Stimulated activated CD4-positive, alpha-beta T cell treated with anti-CD3 and anti-CD28 coated beads, Interleukin-12 subunit alpha, Interleukin-12 subunit beta, amount 100 ng/mL, for 48 hours (primary cell): ENCODE measurements around the gene UTS2B.
A peak's percentile ranks its signal among the peaks of the same experiment; 100 is the strongest.

Experiments used
- DNase-seq, 3 donors: peaks; one replicate each; pipeline ENCODE4 v3.0.0-alpha.2; 2020; ENCODE audit warnings: low read depth in 2 of 3, low spot score in 1 of 3

The UTS2B gene, protein sequence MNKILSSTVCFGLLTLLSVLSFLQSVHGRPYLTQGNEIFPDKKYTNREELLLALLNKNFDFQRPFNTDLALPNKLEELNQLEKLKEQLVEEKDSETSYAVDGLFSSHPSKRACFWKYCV

DNA sequence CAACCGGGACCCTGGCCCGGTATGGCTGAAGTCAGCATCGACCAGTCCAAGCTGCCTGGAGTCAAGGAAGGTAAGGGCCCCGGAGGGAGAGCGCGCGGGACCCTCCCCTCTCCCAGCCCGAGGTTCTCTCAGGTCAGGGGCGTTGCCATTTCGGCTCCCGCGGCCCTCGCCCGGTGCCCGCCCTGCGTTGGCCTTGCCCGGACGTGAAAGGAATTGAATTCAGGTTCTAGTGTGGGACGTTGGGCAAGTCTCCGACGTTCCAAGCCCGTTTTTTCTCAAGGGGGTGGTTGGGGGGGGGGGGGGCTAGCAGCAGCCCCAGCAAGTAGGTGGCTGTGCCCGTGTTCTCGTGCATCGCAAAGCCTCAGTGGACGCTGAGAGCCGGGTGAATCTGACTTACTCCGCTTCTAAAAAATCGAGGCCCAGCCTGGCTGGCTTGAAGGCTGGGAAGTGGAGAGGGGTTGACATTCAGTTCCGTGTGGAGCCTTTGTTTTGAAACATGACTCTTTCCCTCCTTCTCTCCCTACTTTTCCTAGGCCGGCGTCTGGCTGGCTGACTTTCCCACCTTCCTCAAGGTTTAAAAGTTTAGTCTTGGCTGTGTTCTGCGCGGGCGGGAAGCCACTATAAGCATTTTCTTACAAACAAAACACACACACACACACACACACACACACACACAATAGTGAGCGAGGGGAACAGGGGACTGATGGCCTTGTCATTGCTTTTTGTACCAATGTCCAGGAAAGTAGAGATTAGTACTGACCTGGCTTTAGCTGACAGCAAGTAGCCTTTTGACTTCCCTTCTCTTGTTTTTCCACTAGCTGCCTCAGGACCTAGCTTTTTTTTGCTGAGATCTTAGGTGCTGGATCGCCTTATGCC lies at the start of gene UTS2B:
Gene UTS2B (minus strand): TSS at position 873 of the 876 bp plus-strand sequence. CDS start 48,337 bp downstream, outside the sequence.
- peak in 1 of 3 donors; percentile 1 for DNase-seq

DNA sequence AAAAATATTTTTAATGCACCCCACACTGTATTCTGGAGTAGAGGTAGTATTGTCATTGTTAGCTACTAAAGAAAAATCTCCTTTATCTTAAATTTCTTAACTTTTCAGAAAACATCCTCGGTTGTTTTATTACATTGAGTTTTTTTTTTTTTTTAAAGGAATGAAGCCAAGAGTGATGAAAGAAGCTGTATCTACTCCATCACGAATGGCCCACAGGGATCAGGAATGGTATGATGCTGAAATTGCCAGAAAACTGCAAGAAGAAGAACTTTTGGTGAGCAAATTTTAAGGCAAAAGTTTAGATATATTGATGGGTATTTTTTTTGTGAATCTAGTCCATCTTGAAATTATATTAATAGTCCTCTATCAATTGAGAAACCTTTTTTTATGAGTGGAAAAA lies 49.7 kb upstream of the UTS2B start:
- no peak for DNase-seq

DNA sequence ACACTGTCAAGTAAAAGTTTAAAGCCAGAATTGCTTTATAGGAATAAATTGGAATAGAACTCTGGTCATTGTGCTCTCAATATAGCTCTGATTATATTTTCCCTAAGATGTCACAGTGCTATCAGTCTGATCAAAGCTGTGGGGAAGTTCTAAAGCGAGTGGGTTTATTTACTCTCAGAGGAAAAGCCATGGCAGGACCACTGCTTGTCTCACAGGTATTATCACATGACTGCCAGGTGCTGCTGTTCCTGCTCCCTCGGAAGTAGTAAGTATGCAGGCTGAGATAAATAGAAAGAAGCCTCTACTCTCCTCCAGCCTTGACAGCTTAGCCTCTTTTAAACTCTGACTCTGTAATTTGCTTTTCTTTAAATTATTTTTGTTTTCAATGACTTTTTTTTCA lies 49.1 kb upstream of the UTS2B start:
- DNase-seq = no peak

DNA sequence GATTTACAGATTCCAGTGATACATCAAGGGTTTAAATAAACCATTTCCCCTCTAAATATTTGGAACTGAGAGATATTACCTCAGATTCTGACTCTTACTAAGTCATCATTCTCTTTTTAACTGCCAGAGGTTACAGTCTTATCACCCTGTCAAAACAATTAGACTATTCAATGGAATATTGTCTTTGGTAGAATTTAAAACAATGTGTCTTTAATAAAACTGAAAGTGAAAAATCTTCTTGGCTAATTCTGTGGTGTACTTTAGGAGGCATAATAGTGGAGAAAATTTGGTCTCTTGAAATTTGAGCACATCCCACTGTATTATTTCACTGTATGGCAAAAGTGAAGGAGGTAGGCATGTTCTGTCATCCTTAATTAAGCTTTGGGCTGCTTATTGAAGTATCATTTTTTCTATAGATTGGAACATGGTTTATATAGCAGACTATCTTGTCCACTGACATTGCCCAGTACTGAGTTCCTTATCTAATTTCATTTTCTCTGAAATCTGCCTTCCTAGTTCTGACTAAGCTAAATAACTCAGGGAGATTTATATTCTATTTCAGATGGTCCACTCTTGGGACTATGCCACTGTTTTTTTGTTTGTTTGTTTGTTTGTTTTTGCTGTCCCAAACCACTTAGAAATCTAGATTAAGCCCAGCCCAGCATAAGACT lies 48.0 kb upstream of the UTS2B start:
- DNase-seq = no peak

DNA sequence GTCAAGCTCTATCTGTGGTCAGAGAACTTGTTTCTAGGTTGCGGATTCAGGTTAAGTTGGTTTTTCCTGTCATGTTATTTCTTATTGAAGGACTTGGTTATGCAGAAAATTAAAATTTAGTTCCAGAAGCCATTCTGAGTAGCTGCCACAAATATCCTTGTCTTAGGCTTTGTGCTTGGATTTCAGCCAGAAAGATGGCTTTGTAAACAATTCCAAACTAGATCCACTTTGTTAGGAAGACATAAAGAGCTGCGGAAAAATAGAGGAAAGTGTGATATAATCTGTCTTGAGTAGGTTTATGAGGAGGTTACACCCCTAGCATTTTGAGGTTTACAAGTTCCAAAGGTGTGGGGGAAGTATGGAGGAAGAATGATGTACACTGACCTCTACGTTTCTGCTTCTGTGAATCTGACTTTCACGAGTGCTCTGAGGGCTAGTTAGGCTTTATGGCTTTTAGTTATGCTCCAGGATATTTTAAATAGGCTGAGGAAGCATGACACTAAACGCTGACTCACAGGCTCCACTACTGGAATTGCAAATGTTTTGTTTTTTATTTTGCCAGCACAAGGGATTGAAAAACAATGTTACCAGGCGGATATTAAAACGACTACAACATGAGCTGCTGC lies 46.3 kb upstream of the UTS2B start:
- DNase-seq = no peak

DNA sequence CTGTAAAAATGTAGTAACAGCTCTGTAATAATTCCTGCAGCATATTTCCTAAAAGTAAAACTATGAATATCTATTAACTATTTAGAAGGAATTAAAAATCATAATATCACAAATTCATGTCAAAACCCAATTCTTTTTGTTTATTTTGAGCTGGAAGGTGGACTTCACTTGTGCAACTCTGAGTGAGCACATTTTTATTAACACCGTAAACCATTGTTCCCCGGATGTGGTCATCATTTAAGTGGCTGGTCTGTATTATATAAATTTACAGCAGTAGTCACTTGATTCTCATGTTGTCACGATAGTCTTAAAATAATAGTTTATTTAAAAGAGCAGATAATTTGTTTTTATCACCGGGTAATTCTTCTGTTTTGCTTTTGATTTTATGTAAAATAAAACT lies 43.0 kb upstream of the UTS2B start:
- DNase-seq = no peak

DNA sequence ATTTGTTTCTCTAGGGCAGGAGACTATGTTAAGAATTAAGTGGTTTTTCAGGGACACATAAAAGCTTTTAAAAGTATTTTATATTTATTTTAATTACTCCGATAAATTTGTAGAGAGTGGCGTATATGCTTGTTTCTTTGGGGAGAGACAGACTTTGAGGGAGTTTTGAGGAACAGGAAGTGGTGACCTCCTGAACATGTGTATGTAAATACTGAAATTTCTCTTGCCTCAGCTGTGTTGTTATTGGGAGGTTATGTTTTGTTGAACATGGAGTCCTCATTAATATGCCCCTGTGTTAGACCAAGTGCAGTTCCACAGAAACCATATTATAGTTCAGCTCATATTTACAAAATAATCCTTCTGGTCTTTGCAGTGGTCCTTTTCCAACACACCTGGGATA lies 41.8 kb upstream of the UTS2B start:
- DNase-seq = no peak

DNA sequence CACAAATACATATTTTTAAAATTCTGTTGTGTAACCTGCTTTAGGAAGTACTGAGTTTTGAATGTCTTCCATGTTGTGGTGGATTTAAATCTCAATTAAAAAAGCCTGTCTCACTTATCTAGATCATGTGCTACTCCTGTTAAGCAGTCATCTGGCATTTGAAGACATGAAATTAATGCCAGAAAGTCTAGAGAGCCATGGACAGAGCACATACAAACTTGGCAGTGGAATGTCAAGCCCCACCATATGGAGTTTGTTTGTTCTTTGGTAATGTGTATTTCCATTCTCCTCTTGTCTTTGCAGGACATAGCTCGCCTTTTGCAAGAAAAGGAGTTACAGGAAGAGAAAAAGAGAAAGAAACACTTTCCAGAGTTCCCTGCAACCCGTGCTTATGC lies 39.3 kb upstream of the UTS2B start:
- DNase-seq = no peak

DNA sequence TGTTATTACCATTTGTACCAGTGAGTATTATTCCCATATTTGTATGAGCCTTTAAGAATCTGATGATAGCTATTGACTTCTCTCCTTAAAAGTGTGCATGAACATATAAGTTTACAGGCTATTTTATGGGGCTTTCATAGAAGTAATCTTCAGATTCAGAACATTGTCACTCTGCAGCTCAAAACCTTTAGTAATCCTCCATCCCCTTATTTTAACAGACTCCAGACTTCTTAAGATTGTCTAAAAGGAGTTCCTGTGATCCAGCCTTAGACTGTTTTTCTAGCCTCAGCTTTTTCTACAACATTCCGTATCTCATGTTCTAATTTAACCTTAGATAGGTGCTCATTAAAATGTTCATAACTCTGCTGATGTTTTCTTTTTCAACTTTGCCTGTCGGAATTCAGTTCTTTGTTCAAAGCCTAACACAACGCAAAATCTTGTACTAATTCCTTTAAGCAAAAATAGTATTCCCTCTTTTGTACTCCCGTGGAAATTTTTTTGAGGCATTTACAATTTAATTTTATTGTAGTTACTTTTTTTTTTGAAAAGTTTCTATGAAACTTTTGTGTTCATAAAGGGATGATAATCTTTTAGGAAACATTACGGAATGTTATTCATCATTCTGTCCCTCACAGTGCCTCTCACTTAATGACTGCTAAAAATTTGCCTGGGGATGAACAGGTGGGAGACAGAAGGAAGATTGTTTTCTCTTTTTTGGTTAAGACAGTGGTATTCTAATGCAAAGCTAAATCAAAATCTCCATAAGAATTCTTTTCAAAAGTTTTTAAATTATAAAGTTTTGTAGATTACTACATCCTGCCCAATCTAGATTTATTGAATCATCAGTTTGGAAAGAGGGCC lies 38.7 kb upstream of the UTS2B start:
- DNase-seq = no peak

DNA sequence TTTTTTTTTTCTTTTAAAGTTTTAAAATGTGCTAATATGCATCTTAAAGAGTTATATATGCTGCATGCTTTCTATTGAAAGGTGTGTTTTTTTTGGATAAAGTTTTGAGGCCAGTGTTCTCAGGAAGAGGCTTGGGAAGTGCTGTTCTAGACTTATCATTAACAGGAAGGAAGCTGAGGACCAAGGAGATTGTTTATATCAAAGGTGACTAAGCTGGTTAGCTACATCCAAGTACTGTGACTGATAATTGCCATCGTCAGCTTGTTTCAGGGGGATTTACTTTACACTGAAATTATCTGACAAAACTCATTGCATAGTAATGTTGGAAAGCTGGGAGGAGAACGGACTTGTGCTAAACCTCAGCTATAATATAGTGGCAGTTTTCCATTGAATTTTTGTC lies 36.3 kb upstream of the UTS2B start:
- no peak for DNase-seq

DNA sequence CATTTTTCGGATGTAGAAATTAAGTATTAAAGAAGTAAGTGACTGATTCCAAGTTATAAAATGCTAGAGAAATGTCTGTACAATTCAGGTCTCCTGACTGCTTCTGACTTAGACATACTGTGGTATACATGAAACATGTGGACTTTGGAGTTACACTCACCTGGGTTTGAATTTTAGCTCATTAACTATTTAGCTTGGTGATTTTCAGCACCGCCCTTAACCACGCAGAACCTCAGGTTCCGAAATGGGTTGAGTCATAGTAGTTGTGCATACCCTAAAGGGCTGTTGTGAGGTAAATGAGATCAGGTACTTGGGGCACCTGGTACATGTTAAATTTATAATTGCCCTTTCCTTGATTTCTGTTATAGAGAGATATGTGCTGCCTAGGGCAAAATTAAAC lies 32.9 kb upstream of the UTS2B start:
- DNase-seq = no peak

DNA sequence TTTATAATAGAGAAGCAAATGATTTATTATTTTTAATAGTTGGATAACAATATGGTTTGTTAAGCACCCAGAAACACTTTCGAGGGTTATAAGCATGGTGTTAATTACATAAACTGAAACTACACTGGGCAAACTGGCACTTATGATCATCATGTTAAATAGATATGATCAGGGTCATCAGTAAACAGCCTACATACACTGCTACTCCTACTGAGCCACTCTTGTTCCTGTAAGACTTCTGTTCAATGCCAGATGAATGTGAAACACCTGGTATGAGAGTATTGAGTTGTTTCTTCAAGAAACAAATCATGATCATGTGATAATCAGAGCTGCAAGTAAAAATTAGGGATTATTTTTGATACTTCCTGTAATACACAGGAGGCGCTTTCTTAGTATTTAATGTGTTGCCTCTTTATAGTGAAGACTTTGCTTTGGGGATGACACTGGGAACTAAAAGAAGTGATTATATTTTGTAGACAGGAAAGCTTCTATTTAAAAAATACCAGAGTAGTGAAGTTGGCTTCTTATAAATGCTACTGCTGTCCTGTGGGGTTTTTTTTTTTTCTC lies 32.3 kb upstream of the UTS2B start:
- DNase-seq = no peak

DNA sequence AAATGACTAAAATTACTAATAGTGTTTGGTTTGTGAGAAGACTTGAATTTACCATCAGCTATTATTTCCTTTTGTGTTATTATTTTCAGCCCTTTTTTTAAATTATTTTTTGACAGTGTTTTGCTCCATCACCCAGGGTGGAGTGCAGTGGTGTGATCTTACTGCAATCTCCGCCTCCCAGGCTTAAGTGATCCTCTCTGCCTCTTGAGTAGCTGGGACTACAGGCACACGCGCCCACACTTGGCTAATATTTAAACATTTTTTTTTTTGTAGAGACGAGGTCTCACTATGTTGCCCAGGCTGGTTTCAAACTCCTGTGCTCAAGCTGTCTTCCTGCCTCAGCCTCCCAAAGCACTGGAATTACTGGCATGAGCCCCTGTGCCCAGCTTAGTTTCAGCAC lies 31.7 kb upstream of the UTS2B start:
- DNase-seq = no peak

DNA sequence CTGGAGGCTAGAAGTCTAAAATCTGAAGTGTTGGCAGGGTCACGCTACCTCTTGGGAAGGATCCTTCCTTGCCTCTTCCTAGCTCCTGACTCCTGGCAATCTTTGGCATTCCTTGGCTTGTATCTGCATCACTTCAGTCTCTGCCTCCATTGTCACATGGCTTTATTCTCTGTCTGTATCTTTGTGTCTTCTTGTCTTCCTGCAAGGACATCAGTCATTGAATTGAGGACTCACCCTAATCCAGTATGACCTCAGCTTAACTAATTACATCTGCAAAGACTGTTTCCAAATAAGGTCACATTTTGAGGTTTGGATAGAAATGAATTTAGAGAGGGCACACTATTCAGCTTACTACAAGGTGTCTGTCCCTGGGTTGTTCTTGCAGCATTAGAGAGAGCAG lies 31.1 kb upstream of the UTS2B start:
- DNase-seq = no peak

DNA sequence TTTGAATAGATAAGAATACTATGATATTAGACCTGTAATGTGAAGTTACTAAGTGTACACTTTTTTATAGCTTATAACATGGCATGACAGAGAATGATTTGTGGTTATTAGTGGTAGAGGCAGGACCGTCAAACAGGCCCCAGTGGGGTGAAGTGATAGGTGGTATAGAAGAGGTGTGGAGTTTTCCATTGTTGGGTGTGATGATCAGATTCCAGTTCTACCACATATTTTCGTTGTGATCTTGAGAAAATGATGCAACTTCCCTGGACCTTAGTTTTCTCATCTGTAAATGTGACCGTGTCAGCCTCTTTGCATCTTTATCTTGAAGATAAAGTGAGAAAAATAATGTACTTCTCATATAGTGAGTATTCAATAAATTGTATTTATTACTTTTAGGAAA lies 30.3 kb upstream of the UTS2B start:
- DNase-seq = no peak

DNA sequence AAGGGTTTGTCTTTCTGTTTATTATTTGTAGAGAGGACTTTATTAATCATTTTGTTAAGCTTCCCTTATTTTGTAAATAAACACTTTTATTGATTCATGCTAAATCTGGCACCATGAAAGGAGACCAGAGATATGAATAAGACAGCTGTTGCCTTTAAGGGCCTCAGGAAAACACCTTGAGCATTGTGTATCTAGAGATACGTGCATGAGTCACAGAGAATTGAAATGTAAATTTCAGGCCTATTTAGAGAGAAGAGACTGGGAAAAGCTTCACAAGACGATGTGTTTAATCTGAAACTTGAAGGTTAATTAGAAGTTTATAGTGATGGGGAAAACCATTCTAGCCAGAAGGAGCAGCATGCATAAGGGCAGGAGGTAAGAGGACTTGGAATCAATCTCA lies 28.6 kb upstream of the UTS2B start:
- no peak for DNase-seq

DNA sequence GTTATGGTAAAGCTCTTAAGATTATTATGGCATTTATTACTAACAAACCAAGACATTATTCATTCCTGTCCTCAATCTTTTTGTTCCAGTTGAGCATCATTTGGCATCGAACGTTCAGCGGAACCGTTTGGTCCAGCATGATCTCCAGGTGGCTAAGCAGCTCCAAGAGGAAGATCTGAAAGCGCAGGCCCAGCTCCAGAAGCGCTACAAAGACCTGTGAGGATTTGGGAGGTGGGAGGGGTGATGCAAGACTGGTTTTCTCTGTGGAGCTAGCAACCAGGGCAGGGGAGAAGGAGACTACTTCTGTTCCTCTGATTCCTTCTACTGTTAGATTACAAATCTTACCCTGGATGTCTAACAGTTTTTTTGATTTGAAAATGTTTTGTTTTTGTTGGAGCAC lies 27.6 kb upstream of the UTS2B start:
- DNase-seq = no peak

DNA sequence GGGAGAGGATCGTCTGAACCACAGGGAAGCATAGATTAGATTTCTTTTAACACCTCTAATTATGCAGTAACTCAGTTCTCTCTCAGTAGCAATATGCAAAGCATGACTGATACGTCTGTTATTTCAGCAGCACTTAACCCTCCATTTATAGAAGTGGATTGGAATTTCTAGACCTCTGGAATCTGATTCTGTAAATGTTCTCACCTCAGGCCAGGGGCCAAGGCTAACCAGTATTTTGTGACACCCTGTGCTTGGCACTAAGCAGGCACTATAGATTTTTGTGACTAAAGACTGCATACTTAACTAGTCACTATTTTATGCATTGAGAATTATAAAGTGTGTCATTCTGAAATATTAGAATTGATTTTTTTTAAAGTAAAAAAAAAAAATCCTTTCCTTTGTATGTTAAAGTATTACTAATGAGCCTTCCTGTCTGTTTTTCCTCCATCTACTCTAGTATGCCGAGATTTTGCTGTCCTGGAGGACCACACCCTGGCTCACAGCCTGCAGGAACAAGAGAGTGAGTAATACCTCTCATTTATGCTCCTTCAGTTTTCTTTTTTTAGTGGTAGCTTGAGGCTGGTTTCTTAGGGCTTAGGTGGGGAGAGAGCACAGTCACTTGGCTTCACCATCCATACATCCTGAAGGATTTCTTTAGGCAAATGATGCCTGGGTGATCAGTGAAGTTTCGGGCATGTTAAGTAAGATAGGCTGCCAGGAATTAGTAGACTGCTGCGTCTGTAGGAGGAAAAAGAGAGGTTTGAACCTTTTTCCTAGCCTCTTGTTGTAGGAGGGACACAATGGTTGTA lies 26.5 kb upstream of the UTS2B start:
- no peak for DNase-seq

DNA sequence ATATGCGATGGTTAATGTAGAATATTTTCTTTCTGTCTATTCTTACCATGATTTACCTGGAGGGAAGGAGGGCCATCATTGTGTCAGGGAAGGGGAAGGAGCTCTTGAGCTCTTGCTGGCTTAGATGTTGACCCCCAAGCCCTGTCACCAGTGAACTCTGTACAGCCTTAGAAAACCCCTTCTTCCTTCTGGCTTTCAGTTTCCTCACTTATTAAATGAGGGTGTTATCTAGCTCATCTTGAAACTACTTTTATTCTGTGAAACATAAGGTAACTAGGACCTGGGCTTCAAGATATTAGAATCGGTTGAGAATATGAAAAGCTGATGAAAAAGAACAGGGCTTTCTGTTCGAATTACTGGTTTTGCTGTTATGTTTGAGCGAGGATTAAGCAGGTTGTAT lies 25.1 kb upstream of the UTS2B start:
- DNase-seq = no peak
